Trophoblast cell (in vitro differentiated cells and primary cell): ENCODE data around the gene URB2. TPM values are rescaled to one million over a fixed set of nuclear protein-coding genes. Genes with fewer than 3 reads are reported as not detected.

ENCODE experiments used
- DNase-seq, 2 donors: peaks; one replicate each; pipeline ENCODE4 v3.0.0-alpha.2; 2016
- H2AFZ ChIP-seq: 2 replicates; pipeline ENCODE4 v1.6.1; 2013; ENCODE audit warnings: low read length, moderate library complexity, mild to moderate bottlenecking; ENCODE audit not compliant: insufficient read depth, poor library complexity
- H2AK5ac ChIP-seq: 2 replicates; pipeline ENCODE4 v1.6.1; 2013; ENCODE audit warnings: mild to moderate bottlenecking, low read length
- H2BK120ac ChIP-seq: 2 replicates; pipeline ENCODE4 v1.6.1; 2013; ENCODE audit warnings: low read length, mild to moderate bottlenecking, moderate library complexity; ENCODE audit not compliant: insufficient read depth, poor library complexity
- H2BK12ac ChIP-seq: 2 replicates; pipeline ENCODE4 v1.6.1; 2013; ENCODE audit warnings: mild to moderate bottlenecking, low read length, moderate library complexity
- H2BK5ac ChIP-seq: 2 replicates; pipeline ENCODE4 v1.6.1; 2013; ENCODE audit warnings: low read length, low read depth, moderate library complexity, mild to moderate bottlenecking; ENCODE audit not compliant: poor library complexity
- H3K14ac ChIP-seq: 2 replicates; pipeline ENCODE4 v1.6.1; 2013; ENCODE audit warnings: mild to moderate bottlenecking, low read length
- H3K18ac ChIP-seq: 2 replicates; pipeline ENCODE4 v1.6.1; 2013; ENCODE audit warnings: mild to moderate bottlenecking, low read length
- H3K23ac ChIP-seq: 2 replicates; pipeline ENCODE4 v1.6.1; 2013; ENCODE audit warnings: low read length
- H3K27ac ChIP-seq: 2 replicates; pipeline ENCODE4 v1.5.1; 2013; ENCODE audit warnings: low read depth, mild to moderate bottlenecking, inconsistent platforms, low read length, moderate library complexity
- H3K27me3 ChIP-seq: 2 replicates; pipeline ENCODE4 v1.6.1; 2013; ENCODE audit warnings: inconsistent platforms, mild to moderate bottlenecking, low read length, moderate library complexity; ENCODE audit not compliant: insufficient read depth
- H3K36me3 ChIP-seq, 2 experiments: 1 replicate in 1 of 2; 2 replicates in 1 of 2; pipeline ENCODE4 v1.6.1; 2013; ENCODE audit warnings: low read length in 2 of 2, mild to moderate bottlenecking in 2 of 2, moderate library complexity in 1 of 2; ENCODE audit not compliant: insufficient read depth in 2 of 2, control insufficient read depth in 1 of 2
- H3K4ac ChIP-seq: 2 replicates; pipeline ENCODE4 v1.6.1; 2013; ENCODE audit warnings: low read depth, mild to moderate bottlenecking, low read length, moderate library complexity
- H3K4me1 ChIP-seq, 2 experiments: 1 replicate in 1 of 2; 2 replicates in 1 of 2; pipeline ENCODE4 v1.6.1; 2013; ENCODE audit warnings: low read length in 2 of 2, mild to moderate bottlenecking in 2 of 2, moderate library complexity in 1 of 2; ENCODE audit not compliant: insufficient read depth in 2 of 2, control insufficient read depth in 1 of 2
- H3K4me2 ChIP-seq: 2 replicates; pipeline ENCODE4 v1.6.1; 2013; ENCODE audit warnings: inconsistent platforms, mild to moderate bottlenecking, low read length, moderate library complexity
- H3K4me3 ChIP-seq: 2 replicates; pipeline ENCODE4 v1.5.1; 2013; ENCODE audit warnings: mild to moderate bottlenecking, low read depth, low read length, inconsistent platforms
- H3K79me1 ChIP-seq: one replicate; pipeline ENCODE4 v1.6.1; 2013; ENCODE audit warnings: low read length
- H3K79me2 ChIP-seq: 2 replicates; pipeline ENCODE4 v1.6.1; 2013; ENCODE audit warnings: low read length, mild to moderate bottlenecking; ENCODE audit not compliant: control insufficient read depth, insufficient read depth, poor library complexity
- H3K9ac ChIP-seq: 2 replicates; pipeline ENCODE4 v1.6.1; 2013; ENCODE audit warnings: mild to moderate bottlenecking, low read length
- H3K9me3 ChIP-seq: 2 replicates; pipeline ENCODE4 v1.6.1; 2013; ENCODE audit warnings: low read depth, mild to moderate bottlenecking, control low read depth, inconsistent platforms, low read length; ENCODE audit not compliant: insufficient read depth
- H4K12ac ChIP-seq: 2 replicates; pipeline ENCODE4 v1.6.1; 2013; ENCODE audit warnings: low read depth, mild to moderate bottlenecking, low read length, moderate library complexity
- H4K8ac ChIP-seq: 2 replicates; pipeline ENCODE4 v1.6.1; 2013; ENCODE audit warnings: low read depth, mild to moderate bottlenecking, low read length, moderate library complexity
- H4K91ac ChIP-seq: one replicate; pipeline ENCODE4 v1.6.1; 2013; ENCODE audit warnings: low read depth, mild to moderate bottlenecking, low read length, moderate library complexity
- WGBS: extraction: QIAGEN DNeasy Blood & Tissue Kit; methylation state at CpG from one replicate; pipeline ENCODE4 v1.1.7; 2013; ENCODE audit warnings: missing lambda C conversion rate; ENCODE audit not compliant: insufficient read length, insufficient coverage; ENCODE audit errors: extremely low coverage; 5-methylcytosine and 5-hydroxymethylcytosine counted together
- polyA plus RNA-seq: library from polyadenylated mRNA; stranded (reverse); fragments of 200-250 nt; gene quantifications from 2 replicates; pipeline ENCODE4 v1.2.3, GENCODE V29; 2013

Gene URB2
- polyA plus RNA-seq = 5.9 and 6.4 TPM in 2 replicates

DNA sequence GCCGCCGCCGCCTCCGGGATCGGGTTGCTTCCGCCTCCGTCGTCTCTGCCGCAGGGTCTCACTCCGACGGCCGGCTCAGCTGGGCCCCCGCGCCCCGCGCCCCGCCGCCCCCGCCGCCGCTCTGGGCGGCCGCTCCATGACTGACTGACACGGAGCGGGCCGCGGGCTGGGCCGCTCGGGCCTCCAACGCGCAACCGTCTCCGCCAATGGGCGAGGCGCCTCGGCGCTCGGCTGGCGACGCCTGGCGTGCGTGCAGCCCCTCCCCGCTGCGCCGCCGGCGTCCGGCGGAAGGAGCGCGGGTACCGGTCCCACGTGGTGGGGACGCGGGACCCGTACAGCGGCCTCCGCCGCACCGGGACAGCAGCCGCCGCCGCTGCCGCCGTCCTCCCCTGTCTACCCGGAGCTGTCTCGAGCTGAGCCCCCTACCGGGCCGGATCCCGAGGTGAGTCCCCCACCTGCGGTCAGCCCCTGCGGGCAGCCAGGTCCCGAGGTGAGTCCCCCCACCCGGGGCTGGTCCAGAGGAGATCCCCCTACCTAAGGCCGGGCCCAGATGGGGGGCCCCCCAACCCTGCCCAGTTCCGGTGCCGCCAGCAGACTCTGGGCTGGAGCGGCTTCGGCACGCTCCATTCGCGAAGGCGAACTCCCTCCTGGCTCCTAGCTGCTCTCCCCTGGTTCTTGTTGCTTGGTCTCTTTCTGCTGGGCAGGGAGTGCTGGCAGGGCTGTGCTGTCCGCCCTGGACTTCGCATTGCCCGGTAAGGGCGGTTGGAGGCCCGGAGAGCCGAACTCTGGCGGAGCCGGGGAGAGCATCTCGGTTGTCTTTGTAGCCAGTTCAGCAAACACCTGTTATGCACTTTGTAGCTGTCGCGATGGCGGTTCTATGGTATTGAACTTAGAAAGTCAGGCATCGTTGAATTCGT lies at the start of gene URB2, which contains the start of gene TAF5L:
TSS of gene URB2 (plus strand) at position 333 of the 917 bp plus-strand sequence. CDS start 1,387 bp downstream, outside the sequence.
TSS of gene TAF5L (minus strand) at position 208 of the 917 bp plus-strand sequence. CDS start 11,640 bp downstream, outside the sequence.
- H3K23ac ChIP-seq = no peak within 1 kb of the TSS
- peak within 1 kb of the TSS; percentile 56 for H2BK120ac ChIP-seq
- H2AFZ ChIP-seq = peak within 1 kb of the TSS; percentile 86
- WGBS = no CpG with 5 or more reads among the region's 97 CpGs
- H3K36me3 ChIP-seq = peaks cover 0 to 2% of the 10 kb centered on the region in 2 experiments
- no peak within 1 kb of the TSS for H2BK12ac ChIP-seq
- peaks cover 13% of the 10 kb centered on the region for H3K79me2 ChIP-seq
- peak within 1 kb of the TSS; percentile 89 for H3K4me3 ChIP-seq
- H3K14ac ChIP-seq = peak within 1 kb of the TSS; percentile 86
- H3K9ac ChIP-seq = peak within 1 kb of the TSS; percentile 80
- H3K79me1 ChIP-seq = peaks cover 4% of the 10 kb centered on the region
- no peaks in the 10 kb centered on the region for H3K27me3 ChIP-seq
- peak within 1 kb of the TSS; percentile 40 for H4K12ac ChIP-seq
- peak within 1 kb of the TSS; percentile 82 for H4K8ac ChIP-seq
- H2AK5ac ChIP-seq = no peak within 1 kb of the TSS
- peaks cover 2 to 3% of the 10 kb centered on the region in 2 experiments for H3K4me1 ChIP-seq
- peak within 1 kb of the TSS; percentile 74 for H3K27ac ChIP-seq
- peak within 1 kb of the TSS; percentile 57 for H3K4ac ChIP-seq
- peak within 1 kb of the TSS; percentile 79 for H3K18ac ChIP-seq
- peak within 1 kb of the TSS; percentile 93 for H3K4me2 ChIP-seq
- peak within 1 kb of the TSS; percentile 35 for H2BK5ac ChIP-seq
- peak; percentile 85 to 93 for DNase-seq
- H3K9me3 ChIP-seq = no peaks in the 10 kb centered on the region
- H4K91ac ChIP-seq = peak within 1 kb of the TSS; percentile 67

DNA sequence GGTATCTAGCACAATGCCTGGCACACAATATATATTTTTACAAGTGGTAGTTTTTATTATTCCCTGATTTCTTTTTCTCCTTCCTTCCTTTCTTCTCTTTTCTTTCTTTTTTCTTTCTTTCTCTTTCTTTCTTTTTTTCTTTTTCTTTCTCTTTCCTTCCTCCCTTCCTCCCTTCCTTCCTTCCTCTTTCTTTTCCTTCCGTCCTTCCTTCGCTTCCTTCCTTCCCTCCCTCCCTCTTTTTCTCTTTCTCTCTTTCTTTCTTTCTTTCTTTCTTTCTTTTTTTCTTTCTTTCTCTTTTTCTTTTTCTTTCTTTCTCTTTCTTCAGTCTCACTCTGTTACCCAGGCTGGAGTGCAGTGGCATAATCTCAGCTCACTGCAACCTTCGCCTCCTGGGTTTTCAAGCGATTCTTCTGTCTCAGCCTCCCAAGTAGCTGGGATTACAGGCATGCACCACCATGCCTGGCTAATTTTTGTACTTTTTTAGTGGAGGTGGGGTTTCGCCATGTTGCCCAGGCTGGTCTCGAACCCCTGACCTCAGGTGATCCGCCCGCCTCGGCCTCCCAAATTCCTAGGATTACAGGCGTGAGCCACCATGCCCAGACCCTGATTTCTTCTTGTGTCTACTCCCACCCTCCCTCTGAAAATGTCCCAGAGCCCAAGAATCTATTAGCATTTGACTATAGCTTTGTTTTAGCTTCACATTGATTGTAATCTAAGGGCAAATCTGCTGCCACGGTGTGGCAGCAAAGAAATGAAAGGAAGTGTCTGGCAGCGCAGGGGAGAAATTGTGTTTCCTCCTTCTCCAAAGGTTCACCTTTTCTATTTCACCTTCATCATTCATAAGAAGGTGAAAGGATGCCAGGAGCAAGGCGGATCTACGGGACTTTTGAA lies 47.6 kb upstream of the URB2 start:
- DNase-seq = no peak
- no CpG with 5 or more reads among the region's 14 CpGs for WGBS
- no peak overlapping the region for H4K12ac ChIP-seq
- H3K9ac ChIP-seq = no peak overlapping the region
- no peak overlapping the region for H2BK120ac ChIP-seq
- H3K18ac ChIP-seq = no peak overlapping the region
- H3K14ac ChIP-seq = no peak overlapping the region
- no peak overlapping the region for H3K27ac ChIP-seq
- H2AK5ac ChIP-seq = no peak overlapping the region
- H2BK12ac ChIP-seq = no peak overlapping the region
- no peak overlapping the region for H2BK5ac ChIP-seq
- no peak overlapping the region for H3K4ac ChIP-seq
- H3K4me2 ChIP-seq = no peak overlapping the region
- no peaks in the 10 kb centered on the region for H3K4me1 ChIP-seq
- H3K9me3 ChIP-seq = no peaks in the 10 kb centered on the region
- H3K4me3 ChIP-seq = no peak overlapping the region
- no peak overlapping the region for H4K91ac ChIP-seq
- H3K23ac ChIP-seq = no peak overlapping the region
- H2AFZ ChIP-seq = no peak overlapping the region
- no peak overlapping the region for H4K8ac ChIP-seq
- no peaks in the 10 kb centered on the region for H3K36me3 ChIP-seq
- H3K79me1 ChIP-seq = no peaks in the 10 kb centered on the region
- no peaks in the 10 kb centered on the region for H3K79me2 ChIP-seq
- H3K27me3 ChIP-seq = no peaks in the 10 kb centered on the region

DNA sequence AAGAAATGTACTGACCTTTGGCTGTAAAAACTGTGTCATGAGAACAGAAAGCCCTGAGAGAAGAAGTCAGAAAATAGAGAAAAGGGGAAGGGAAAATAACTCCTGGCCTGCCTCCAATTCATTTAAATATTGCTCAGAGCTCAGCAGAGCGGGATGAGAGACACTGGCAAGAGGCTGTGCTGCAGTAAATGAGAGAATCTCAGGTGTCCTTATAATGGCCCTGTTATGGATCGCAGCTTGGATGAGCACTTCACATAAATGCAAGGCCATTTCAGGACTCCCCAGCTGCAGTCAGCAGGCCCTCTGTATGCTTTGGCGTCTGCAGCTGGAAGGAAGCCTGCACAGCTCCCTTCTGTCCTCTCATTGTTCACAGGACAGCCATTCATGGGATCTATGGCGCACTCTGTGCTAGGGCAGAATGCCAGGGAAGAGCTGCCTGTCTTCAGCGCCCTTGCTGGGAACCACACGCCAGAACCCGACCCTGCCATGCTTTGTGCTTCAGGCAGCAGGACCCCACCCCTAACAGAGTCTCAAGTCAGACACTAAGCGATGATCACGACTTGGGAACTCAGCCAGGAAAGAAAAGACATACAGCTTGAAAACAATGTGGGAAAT lies 46.9 kb upstream of the URB2 start:
- Histone ChIP-seq H3K27me3 (no peaks in the 10 kb centered on the region), H3K4me2 (no peak overlapping the region), H2BK12ac (no peak overlapping the region), H3K27ac (no peak overlapping the region), H2BK5ac (no peak overlapping the region), H2AFZ (no peak overlapping the region), H3K14ac (no peak overlapping the region), H4K12ac (no peak overlapping the region), H3K4me1 (no peaks in the 10 kb centered on the region), H3K9me3 (no peaks in the 10 kb centered on the region), H4K8ac (no peak overlapping the region), H3K18ac (no peak overlapping the region), H4K91ac (no peak overlapping the region), H2AK5ac (no peak overlapping the region), H3K23ac (no peak overlapping the region), H3K4me3 (no peak overlapping the region), H3K9ac (no peak overlapping the region), H3K79me2 (no peaks in the 10 kb centered on the region), H2BK120ac (no peak overlapping the region), H3K4ac (no peak overlapping the region), H3K79me1 (no peaks in the 10 kb centered on the region), H3K36me3 (no peaks in the 10 kb centered on the region)
- WGBS = no CpG with 5 or more reads among the region's 9 CpGs
- no peak for DNase-seq

DNA sequence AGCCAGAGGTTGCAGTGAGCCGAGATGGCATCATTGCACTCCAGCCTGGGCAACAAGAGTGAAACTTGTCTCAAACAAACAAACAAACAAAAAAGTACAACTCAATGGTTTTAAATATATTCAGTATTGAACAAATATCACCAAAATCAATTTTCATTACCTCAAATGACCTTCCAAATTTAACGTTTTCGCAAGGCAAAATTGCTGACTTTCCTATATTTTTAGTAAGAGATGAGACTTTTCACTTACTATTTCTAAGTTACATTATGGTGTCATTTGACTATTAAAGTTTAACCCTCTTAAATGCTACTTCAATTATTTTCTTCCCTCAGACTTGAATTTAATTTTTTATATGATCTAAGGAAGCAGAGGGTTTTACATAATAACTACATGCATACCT lies 44.6 kb upstream of the URB2 start:
- H3K4ac ChIP-seq = no peak overlapping the region
- H3K27ac ChIP-seq = no peak overlapping the region
- 100% methylated on average over 1 of the region's 3 CpGs for WGBS
- no peaks in the 10 kb centered on the region for H3K79me2 ChIP-seq
- H3K9me3 ChIP-seq = no peaks in the 10 kb centered on the region
- no peak overlapping the region for H3K14ac ChIP-seq
- no peak overlapping the region for H3K23ac ChIP-seq
- no peak for DNase-seq
- H4K91ac ChIP-seq = no peak overlapping the region
- no peak overlapping the region for H3K18ac ChIP-seq
- H3K27me3 ChIP-seq = no peaks in the 10 kb centered on the region
- no peak overlapping the region for H2AK5ac ChIP-seq
- H4K12ac ChIP-seq = no peak overlapping the region
- H3K79me1 ChIP-seq = no peaks in the 10 kb centered on the region
- no peak overlapping the region for H2BK5ac ChIP-seq
- H2BK12ac ChIP-seq = no peak overlapping the region
- H3K36me3 ChIP-seq = no peaks in the 10 kb centered on the region
- H3K4me3 ChIP-seq = no peak overlapping the region
- no peak overlapping the region for H2BK120ac ChIP-seq
- H3K4me1 ChIP-seq = no peaks in the 10 kb centered on the region
- no peak overlapping the region for H3K9ac ChIP-seq
- no peak overlapping the region for H4K8ac ChIP-seq
- no peak overlapping the region for H2AFZ ChIP-seq
- H3K4me2 ChIP-seq = no peak overlapping the region
